Measurements from ENCODE around the gene PRKCD. TPM values are rescaled to one million over a fixed set of nuclear protein-coding genes. Genes with fewer than 3 reads are reported as not detected.

PRKCD gene
- total RNA-seq, 1 experiment from 2014 or later, result 30.9 TPM

DNA sequence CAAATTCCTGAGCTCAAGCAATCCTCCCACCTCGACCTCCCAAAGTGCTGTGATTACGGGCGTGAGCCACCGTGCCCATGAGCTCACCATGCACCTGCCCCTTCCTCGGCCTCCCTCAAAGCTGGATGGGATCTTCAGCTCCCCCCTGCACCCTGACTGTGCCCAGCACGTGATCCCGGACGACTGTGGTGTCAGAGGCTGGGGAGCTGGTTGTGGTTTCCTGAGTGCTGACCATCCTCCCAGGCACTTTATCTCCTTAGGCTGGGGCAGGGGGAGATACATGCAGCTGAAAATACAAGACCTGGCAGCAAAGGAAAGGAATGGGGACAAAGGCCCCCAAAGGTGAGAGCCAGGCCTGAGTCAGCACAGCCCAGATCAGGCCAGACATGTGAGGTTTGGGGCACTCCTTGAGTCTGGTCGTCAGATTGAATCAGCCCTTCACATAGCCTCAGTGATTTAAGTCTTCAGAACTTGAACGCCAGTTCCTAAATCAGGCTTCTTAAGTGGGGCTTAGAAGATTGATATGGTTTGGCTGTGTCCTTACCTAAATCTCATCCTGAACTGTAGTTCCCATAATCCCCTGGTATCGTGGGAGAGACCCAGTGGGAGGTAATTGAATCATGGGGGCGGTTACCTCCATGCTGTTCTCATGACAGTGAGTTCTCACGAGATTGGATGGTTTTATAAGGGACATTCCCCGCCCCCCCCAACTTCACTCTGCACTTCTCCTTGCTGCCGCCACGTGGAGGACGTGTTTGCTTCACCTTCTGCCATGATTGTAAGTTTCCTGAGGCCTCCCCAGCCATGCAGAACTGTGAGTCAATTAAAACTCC is 35.8 kb downstream of the PRKCD start:
- Histone ChIP-seq H3K27me3 (replicated peaks; ENCODE audit: control insufficient read depth, insufficient read depth, low read length) (no peaks in the 10 kb centered on the region; the same call in 1 of the 2 replicates), H3K4me1 (no peaks in the 10 kb centered on the region), H3K36me3 (ENCODE audit: control insufficient read depth, insufficient read depth, low read length) (0 out of 2 replicates have a peak, but pooled peaks cover 2% of the 10 kb centered on the region), H3K4me3 (ENCODE audit: low read depth, low read length) (no peak overlapping the region), H3K9me3 (no peaks in the 10 kb centered on the region)
- Mint-ChIP-seq H3K27ac (ENCODE audit: unreplicated experiment) (no peak overlapping the region), H3K36me3 (ENCODE audit: insufficient read depth, unreplicated experiment) (no peaks in the 10 kb centered on the region), H3K4me1 (ENCODE audit: low read depth, unreplicated experiment) (no peaks in the 10 kb centered on the region), H3K27me3 (ENCODE audit: insufficient read depth, unreplicated experiment) (no peaks in the 10 kb centered on the region), H3K4me3 (ENCODE audit: unreplicated experiment) (no peak overlapping the region), H3K9me3 (ENCODE audit: unreplicated experiment) (no peaks in the 10 kb centered on the region)
- no peak for DNase-seq
- ChIA-PET POLR2A (no interaction called here), CTCF (interaction anchor here (0.8 to 2.5 kb wide), 5 partner anchors 63 to 203 kb away, joined by 3 to 30 read pairs (median 5); no protein-coding TSS in a partner anchor)
- TF ChIP-seq, protein P1, sequence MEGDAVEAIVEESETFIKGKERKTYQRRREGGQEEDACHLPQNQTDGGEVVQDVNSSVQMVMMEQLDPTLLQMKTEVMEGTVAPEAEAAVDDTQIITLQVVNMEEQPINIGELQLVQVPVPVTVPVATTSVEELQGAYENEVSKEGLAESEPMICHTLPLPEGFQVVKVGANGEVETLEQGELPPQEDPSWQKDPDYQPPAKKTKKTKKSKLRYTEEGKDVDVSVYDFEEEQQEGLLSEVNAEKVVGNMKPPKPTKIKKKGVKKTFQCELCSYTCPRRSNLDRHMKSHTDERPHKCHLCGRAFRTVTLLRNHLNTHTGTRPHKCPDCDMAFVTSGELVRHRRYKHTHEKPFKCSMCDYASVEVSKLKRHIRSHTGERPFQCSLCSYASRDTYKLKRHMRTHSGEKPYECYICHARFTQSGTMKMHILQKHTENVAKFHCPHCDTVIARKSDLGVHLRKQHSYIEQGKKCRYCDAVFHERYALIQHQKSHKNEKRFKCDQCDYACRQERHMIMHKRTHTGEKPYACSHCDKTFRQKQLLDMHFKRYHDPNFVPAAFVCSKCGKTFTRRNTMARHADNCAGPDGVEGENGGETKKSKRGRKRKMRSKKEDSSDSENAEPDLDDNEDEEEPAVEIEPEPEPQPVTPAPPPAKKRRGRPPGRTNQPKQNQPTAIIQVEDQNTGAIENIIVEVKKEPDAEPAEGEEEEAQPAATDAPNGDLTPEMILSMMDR (IDR thresholded peaks at IDR 0.05; ENCODE audit: insufficient read depth in 1 of 2, low read depth in 1 of 2, low read length in 1 of 2, severe bottlenecking in 1 of 2, unreplicated experiment in 1 of 2), result no peak
- intact Hi-C loops (cut with micrococcal nuclease; ENCODE audit: unreplicated experiment), result loop anchor here (1.0 to 5.0 kb wide), 4 partner anchors 39 to 86 kb away; no protein-coding TSS in a partner anchor
- BruUV-seq (replicated peaks), result no TSS peak

GRCh38 chr3:53198256-53198977 is 37.4 kb downstream of the PRKCD start:
- no peak overlapping the region for H3K4me3 Mint-ChIP-seq (ENCODE audit: unreplicated experiment)
- H3K9me3 ChIP-seq, result no peaks in the 10 kb centered on the region
- H3K27me3 ChIP-seq (replicated peaks; ENCODE audit: control insufficient read depth, insufficient read depth, low read length), result no peaks in the 10 kb centered on the region; the same call in 1 of the 2 replicates
- CTCF ChIA-PET, result no interaction called here
- H3K27me3 Mint-ChIP-seq (ENCODE audit: insufficient read depth, unreplicated experiment), result peaks cover 3% of the 10 kb centered on the region
- H3K9me3 Mint-ChIP-seq (ENCODE audit: unreplicated experiment), result no peaks in the 10 kb centered on the region
- no peaks in the 10 kb centered on the region for H3K36me3 ChIP-seq (ENCODE audit: control insufficient read depth, insufficient read depth, low read length)
- H3K4me1 Mint-ChIP-seq (ENCODE audit: low read depth, unreplicated experiment), result no peaks in the 10 kb centered on the region
- peaks cover 6% of the 10 kb centered on the region for H3K36me3 Mint-ChIP-seq (ENCODE audit: insufficient read depth, unreplicated experiment)
- H3K4me3 ChIP-seq (ENCODE audit: low read depth, low read length), result no peak overlapping the region
- no peak overlapping the region for H3K27ac Mint-ChIP-seq (ENCODE audit: unreplicated experiment)
- no peak for DNase-seq
- TF ChIP-seq, protein P1 (IDR thresholded peaks at IDR 0.05; ENCODE audit: insufficient read depth in 1 of 2, low read depth in 1 of 2, low read length in 1 of 2, severe bottlenecking in 1 of 2, unreplicated experiment in 1 of 2), result peak in 1 of 2 experiments; percentile 15
- no TSS peak for BruUV-seq (replicated peaks)
- H3K4me1 ChIP-seq, result no peaks in the 10 kb centered on the region
- intact Hi-C loops (cut with micrococcal nuclease; ENCODE audit: unreplicated experiment), result loop anchor here (5.0 kb wide), 1 partner anchor 41 kb away; no protein-coding TSS in a partner anchor
- POLR2A ChIA-PET, result no interaction called here

GRCh38 chr3:53198996-53199395 is 38.0 kb downstream of the PRKCD start:
- Histone ChIP-seq H3K9me3 (no peaks in the 10 kb centered on the region), H3K36me3 (ENCODE audit: control insufficient read depth, insufficient read depth, low read length) (no peaks in the 10 kb centered on the region), H3K4me1 (no peaks in the 10 kb centered on the region), H3K4me3 (ENCODE audit: low read depth, low read length) (no peak overlapping the region), H3K27me3 (replicated peaks; ENCODE audit: control insufficient read depth, insufficient read depth, low read length) (no peaks in the 10 kb centered on the region; the same call in 1 of the 2 replicates)
- Mint-ChIP-seq H3K4me3 (ENCODE audit: unreplicated experiment) (no peak overlapping the region), H3K27ac (ENCODE audit: unreplicated experiment) (no peak overlapping the region), H3K36me3 (ENCODE audit: insufficient read depth, unreplicated experiment) (peaks cover 6% of the 10 kb centered on the region), H3K9me3 (ENCODE audit: unreplicated experiment) (no peaks in the 10 kb centered on the region), H3K27me3 (ENCODE audit: insufficient read depth, unreplicated experiment) (peaks cover 3% of the 10 kb centered on the region), H3K4me1 (ENCODE audit: low read depth, unreplicated experiment) (no peaks in the 10 kb centered on the region)
- TF ChIP-seq, protein P1 (IDR thresholded peaks at IDR 0.05; ENCODE audit: insufficient read depth in 1 of 2, low read depth in 1 of 2, low read length in 1 of 2, severe bottlenecking in 1 of 2, unreplicated experiment in 1 of 2), result no peak
- CTCF ChIA-PET, result no interaction called here
- intact Hi-C loops (cut with micrococcal nuclease; ENCODE audit: unreplicated experiment), result loop anchor here (5.0 kb wide), 1 partner anchor 42 kb away; no protein-coding TSS in a partner anchor
- POLR2A ChIA-PET, result no interaction called here
- BruUV-seq (replicated peaks), result no TSS peak
- no peak for DNase-seq

All from Caco-2 (cell line).